ENCODE measurements around the gene HERC5.

- TF ChIP-seq POLR2A (IDR thresholded peaks at IDR 0.05) (no peak), CTCF (IDR thresholded peaks at IDR 0.05) (no peak)
These were observed 37.0 kb upstream of the HERC5 start for GRCh38 chr4:88419874-88420273.
